Psoas muscle (tissue), 8 donors: Measurements from ENCODE around the gene ME3. TPM values are rescaled to one million over a fixed set of nuclear protein-coding genes. Genes with fewer than 3 reads are reported as not detected.

Source experiments
- ATAC-seq, 4 donors: fragments of 200-7000 bp; cut with Tn5 transposase; one replicate each; pipeline ENCODE4 v1.9.1; 2020; ENCODE audit warnings: moderate library complexity in 3 of 4, mild to moderate bottlenecking in 2 of 4
- DNase-seq, 2 donors: peaks; one replicate each; pipeline ENCODE4 v3.0.0-alpha.2; 2020
- H3K27ac ChIP-seq: fragments of 200-600 bp; one replicate; pipeline ENCODE4 v1.8.0; 2022
- H3K27me3 ChIP-seq, 3 donors: fragments of 200-600 bp in 1 of 3; one replicate each; pipeline versions ENCODE4 v1.6.1 to v1.8.0; 2013 to 2022; ENCODE audit warnings: low read length in 2 of 3, mild to moderate bottlenecking in 2 of 3, moderate library complexity in 1 of 3; ENCODE audit not compliant: insufficient read depth in 3 of 3
- H3K36me3 ChIP-seq, 2 donors: fragments of 200-600 bp in 1 of 2; one replicate each; pipeline versions ENCODE4 v1.6.1 to v1.8.0; 2013 to 2022; ENCODE audit warnings: low read depth in 1 of 2, mild to moderate bottlenecking in 1 of 2, moderate library complexity in 1 of 2; ENCODE audit not compliant: insufficient read depth in 1 of 2
- H3K4me1 ChIP-seq: fragments of 200-600 bp; one replicate; pipeline ENCODE4 v1.8.0; 2022
- H3K4me3 ChIP-seq: fragments of 200-600 bp; one replicate; pipeline ENCODE4 v1.8.0; 2022; ENCODE audit warnings: mild to moderate bottlenecking
- H3K9me3 ChIP-seq: fragments of 200-600 bp; one replicate; pipeline ENCODE4 v1.8.0; 2022
- CTCF ChIP-seq: fragments of 200-600 bp; IDR thresholded peaks from one replicate; pipeline ENCODE4 v1.8.0; 2022; ENCODE audit warnings: antibody characterized with exemption
- WGBS, 3 donors: extraction: QIAGEN DNeasy Blood & Tissue Kit; methylation state at CpG; one replicate each; pipeline versions ENCODE4 v1.1.6 to v1.1.7; 2013; 5-methylcytosine and 5-hydroxymethylcytosine counted together
- intact Hi-C, 2 donors: fragments of 100-400 bp; cut with DNase I; formaldehyde crosslinking; loops; one replicate each; pipeline versions ENCODE4 v1.11.0 to v1.14.2; 2022
- long read RNA-seq, 2 donors: library from polyadenylated mRNA; unstranded; transcript quantifications; one replicate each; pipeline ENCODE4 v2.0.0, GENCODE V29; 2021
- polyA plus RNA-seq, 3 donors: library from polyadenylated mRNA; stranded (reverse); fragments of 200-250 nt; gene quantifications; one replicate each; pipeline ENCODE4 v1.2.3, GENCODE V29; 2013
- total RNA-seq, 4 donors: library from RNA; stranded (reverse); fragmentation: NEBNext Ultra II Directional in 2 of 4; extraction: Animal tissue kit (Norgen Biotek cat#: 25700) in 2 of 4; gene quantifications; one replicate each; pipeline versions ENCODE4 v1.2.1 to v1.2.4, GENCODE V29; 2021 to 2023
- donor health status: healthy with polysubstance abuse.
- donor health status: DM: no; HTN: no; CAD: no; lungs with moderate emphysema.
- donor health status: Bipolar disorder and iron deficiency.
- donor health status: healthy.
- donor health status: DM: yes; HTN: yes; CAD: no.
- donor health status: DM: no; HTN: no; CAD: no.
- donor health status: DM: no; HTN: no; CAD: no.
- donor health status: DM: yes; HTN: yes; CAD: no.

Gene ME3
- 10 to 100 TPM; 11.2 to 19.5 (median 14.2) TPM for total RNA-seq
- 1 to 10 TPM; 5.1 to 9.3 (median 6.9) TPM for polyA plus RNA-seq
- long read RNA-seq, donor 1, transcript ME3-202 (14 exons, 2,240 nt): major isoform, 12 of 27 reads
- long read RNA-seq, donor 1, partial matches to known transcripts: 1 of 27 reads
- long read RNA-seq, donor 1, other reads (novel, unspliced or antisense): 10 of 27 reads
- long read RNA-seq, donor 2, transcript ME3-202 (14 exons, 2,240 nt): major isoform, 10 of 26 reads
- long read RNA-seq, donor 2, partial matches to known transcripts: 2 of 26 reads
- long read RNA-seq, donor 2, other reads (novel, unspliced or antisense): 12 of 26 reads

GRCh38 chr11:86672007-86672621 lies at the start of gene ME3:
ME3 (minus strand) TSS chr11:86672616.
- H3K27me3 ChIP-seq: no peaks in the 10 kb centered on the region
- WGBS, 3 donors: 0 to 1% (median 0%) methylated on average over 49 to 52 of the region's 52 CpGs
- H3K4me3 ChIP-seq: peak within 1 kb of the TSS; percentile 79
- H3K27ac ChIP-seq: peak within 1 kb of the TSS; percentile 97
- peaks cover 31% of the 10 kb centered on the region for H3K4me1 ChIP-seq
- intact Hi-C loops: loop anchor here (5.0 kb wide), 2 partner anchors 70 to 130 kb away; partner anchors contain the start of gene PRSS23 (in 2 of the 2)
- TF ChIP-seq CTCF: no peak
- peak; percentile 84 to 88 (median 88) for ATAC-seq
- no peaks in the 10 kb centered on the region for H3K9me3 ChIP-seq
- H3K36me3 ChIP-seq: no peaks in the 10 kb centered on the region
- DNase-seq: peak; percentile 70 to 86

GRCh38 chr11:86722006-86722405 lies 49.6 kb upstream of the ME3 start:
- DNase-seq (no peak), ATAC-seq (no peak)
- no peak for TF ChIP-seq CTCF
- H3K9me3 ChIP-seq: peaks cover 21% of the 10 kb centered on the region
- no peaks in the 10 kb centered on the region for H3K27me3 ChIP-seq
- H3K27ac ChIP-seq: no peak overlapping the region
- H3K4me3 ChIP-seq: no peak overlapping the region
- 64 to 86% (median 71%) methylated on average over 1 of the region's 1 CpG for WGBS, 3 donors
- H3K4me1 ChIP-seq: no peaks in the 10 kb centered on the region
- H3K36me3 ChIP-seq: no peaks in the 10 kb centered on the region
- intact Hi-C loops: no loop called here

- Histone ChIP-seq H3K4me3 (no peak overlapping the region), H3K27ac (no peak overlapping the region), H3K9me3 (peaks cover 21% of the 10 kb centered on the region), H3K4me1 (no peaks in the 10 kb centered on the region), H3K36me3 (no peaks in the 10 kb centered on the region), H3K27me3 (no peaks in the 10 kb centered on the region)
- intact Hi-C loops: no loop called here
- 82 to 89% (median 86%) methylated on average over 2 of the region's 2 CpGs for WGBS, 3 donors
- ATAC-seq: no peak
- DNase-seq: no peak
- TF ChIP-seq CTCF: no peak
Observed at GRCh38 chr11:86720546-86720945, 48.1 kb upstream of the ME3 start.

- TF ChIP-seq CTCF: no peak
- WGBS, 3 donors: 40 to 45% (median 43%) methylated on average over 1 of the region's 1 CpG
- intact Hi-C loops: no loop called here
- Histone ChIP-seq H3K4me3 (no peak overlapping the region), H3K27ac (no peak overlapping the region), H3K9me3 (peaks cover 21% of the 10 kb centered on the region), H3K36me3 (no peaks in the 10 kb centered on the region), H3K27me3 (no peaks in the 10 kb centered on the region), H3K4me1 (no peaks in the 10 kb centered on the region)
- DNase-seq (no peak), ATAC-seq (no peak)
Observed at GRCh38 chr11:86719781-86720463, 47.5 kb upstream of the ME3 start.
